NCI-H526 treated with DMSO at 0.1 percent for 48 hours (cell line): ENCODE data around the gene NSD1.

ENCODE experiments used
- DNase-seq: peaks from one replicate; lab custom pipeline; 2025; lab: John Stamatoyannopoulos, UW

NSD1 gene, protein sequence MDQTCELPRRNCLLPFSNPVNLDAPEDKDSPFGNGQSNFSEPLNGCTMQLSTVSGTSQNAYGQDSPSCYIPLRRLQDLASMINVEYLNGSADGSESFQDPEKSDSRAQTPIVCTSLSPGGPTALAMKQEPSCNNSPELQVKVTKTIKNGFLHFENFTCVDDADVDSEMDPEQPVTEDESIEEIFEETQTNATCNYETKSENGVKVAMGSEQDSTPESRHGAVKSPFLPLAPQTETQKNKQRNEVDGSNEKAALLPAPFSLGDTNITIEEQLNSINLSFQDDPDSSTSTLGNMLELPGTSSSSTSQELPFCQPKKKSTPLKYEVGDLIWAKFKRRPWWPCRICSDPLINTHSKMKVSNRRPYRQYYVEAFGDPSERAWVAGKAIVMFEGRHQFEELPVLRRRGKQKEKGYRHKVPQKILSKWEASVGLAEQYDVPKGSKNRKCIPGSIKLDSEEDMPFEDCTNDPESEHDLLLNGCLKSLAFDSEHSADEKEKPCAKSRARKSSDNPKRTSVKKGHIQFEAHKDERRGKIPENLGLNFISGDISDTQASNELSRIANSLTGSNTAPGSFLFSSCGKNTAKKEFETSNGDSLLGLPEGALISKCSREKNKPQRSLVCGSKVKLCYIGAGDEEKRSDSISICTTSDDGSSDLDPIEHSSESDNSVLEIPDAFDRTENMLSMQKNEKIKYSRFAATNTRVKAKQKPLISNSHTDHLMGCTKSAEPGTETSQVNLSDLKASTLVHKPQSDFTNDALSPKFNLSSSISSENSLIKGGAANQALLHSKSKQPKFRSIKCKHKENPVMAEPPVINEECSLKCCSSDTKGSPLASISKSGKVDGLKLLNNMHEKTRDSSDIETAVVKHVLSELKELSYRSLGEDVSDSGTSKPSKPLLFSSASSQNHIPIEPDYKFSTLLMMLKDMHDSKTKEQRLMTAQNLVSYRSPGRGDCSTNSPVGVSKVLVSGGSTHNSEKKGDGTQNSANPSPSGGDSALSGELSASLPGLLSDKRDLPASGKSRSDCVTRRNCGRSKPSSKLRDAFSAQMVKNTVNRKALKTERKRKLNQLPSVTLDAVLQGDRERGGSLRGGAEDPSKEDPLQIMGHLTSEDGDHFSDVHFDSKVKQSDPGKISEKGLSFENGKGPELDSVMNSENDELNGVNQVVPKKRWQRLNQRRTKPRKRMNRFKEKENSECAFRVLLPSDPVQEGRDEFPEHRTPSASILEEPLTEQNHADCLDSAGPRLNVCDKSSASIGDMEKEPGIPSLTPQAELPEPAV (N-terminal part only)

DNA sequence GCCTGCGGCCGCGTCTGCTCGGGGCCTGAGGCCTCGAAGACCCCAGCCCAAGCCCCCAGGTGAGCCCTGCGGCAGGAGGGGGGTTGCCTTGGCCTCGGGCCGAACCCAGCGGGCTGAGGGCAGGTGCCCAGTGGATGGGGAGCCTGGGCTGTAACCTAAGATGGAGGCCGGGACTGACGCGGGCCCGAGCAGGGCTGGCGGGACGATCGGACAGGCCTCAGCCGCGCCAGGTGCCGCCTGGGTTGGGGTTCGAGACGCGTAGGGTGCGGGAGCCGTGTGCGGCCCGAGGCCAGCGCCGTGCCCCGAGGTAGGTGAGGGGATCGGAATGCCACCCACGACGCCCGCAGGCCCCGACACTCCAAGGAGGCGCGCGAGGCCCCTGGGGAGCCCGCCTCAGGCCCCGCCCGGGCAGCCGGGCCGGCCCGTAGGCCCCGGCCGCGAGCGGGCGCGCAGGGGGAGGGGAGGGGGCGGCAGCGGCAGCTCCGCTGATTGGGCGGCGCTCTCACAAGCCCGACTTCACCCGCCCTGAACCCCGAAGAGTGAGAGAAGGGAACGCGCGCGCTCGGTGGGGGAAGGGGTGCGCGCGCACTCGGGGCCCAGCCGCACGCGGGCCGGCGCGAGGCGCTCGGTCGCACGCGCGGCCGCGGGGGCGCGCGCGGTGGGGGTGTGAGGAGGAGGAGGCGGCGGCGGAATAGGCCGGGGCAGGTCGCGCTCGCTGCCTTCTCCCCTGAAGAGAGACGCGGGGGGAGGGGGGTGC is at the start of gene NSD1:
Gene NSD1, plus strand, starts transcription at position 678 of the 757 bp plus-strand sequence. CDS start 1,331 bp downstream, outside the sequence.
- peak; percentile 16 for DNase-seq

DNA sequence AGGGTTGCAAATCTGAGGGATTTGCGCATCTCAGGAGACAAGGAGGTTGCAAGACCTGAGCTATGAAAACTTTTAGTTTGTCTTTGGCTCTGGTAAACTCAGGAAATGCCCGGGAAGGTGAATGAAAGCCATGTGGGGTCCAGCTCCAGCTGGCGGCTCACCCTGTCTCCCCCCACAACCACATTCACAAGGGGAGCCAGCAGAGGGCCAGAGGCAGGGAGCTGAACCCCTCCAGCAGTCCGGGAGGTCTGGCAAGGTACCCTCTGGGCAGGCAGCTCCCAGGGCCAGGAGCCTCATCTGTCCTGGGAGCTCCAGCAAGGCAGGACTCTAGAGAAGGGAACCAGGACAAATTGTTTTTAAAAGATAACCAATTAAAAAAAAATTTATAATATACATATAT is 49.4 kb upstream of the NSD1 start:
- no peak for DNase-seq

DNA sequence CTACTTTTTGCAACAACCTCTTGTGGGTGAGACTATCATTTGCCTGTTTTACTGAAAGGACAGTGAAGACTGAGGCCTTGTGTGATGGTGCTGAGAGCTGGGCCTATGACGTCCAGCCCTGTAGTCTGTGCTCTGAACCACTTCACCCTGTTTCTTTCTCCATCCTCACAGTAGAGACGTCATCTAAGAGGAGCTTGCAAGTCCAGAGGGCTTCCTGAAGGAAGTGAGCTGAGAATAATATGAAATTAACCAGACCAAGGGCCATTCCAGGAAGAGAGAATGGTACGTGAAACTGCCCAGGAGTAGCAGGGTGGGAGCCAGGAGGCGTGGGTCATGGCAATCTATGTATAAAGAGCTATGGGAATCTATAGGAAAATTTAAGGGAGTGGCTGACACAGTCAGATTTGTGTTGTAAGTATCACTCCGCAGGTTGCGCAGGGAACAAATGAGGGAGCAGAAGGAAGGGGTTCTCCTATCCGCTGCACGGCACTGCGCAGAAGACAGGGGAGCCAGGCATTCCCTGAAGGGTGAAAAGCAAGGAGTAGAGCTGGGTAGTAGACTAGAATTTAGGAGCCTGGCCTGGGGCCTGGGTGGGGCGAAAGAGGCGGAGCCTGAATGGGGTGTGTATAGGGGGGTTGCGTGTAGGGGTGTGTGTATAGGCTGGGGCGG is 47.5 kb upstream of the NSD1 start:
- no peak for DNase-seq

DNA sequence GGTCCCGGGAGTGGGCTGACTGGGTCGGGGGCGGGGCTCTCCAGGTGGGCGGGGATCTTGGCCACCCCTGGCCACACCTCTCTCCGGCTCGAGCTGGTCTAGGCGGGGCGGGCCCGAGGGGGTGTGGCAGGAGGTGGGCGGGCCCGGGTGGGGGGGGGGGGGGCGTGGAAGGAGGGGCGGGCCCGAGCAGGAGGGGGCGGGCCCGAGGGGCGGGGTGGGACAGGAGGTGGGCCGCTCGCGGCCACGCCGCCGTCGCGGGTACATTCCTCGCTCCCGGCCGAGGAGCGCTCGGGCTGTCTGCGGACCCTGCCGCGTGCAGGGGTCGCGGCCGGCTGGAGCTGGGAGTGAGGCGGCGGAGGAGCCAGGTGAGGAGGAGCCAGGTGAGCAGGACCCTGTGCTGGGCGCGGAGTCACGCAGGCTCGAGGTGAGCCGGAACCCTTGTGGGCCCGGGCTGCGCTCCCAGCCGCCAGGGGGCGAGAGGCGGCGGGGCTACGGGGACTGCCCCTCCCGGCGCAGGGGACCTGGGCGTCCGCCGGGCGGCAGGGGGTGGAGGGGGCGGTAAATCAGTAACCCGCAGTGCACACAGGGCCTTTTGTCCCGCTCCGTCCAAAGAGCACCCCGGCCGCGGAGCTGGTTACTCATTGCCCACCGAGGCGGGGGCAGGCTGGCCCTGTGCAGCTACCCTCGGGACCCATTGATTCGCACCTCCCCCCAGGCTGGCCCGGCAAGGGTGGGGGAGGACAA is 46.7 kb upstream of the NSD1 start, which contains the start of gene FGFR4:
Gene FGFR4, plus strand, starts transcription at position 262 of the 744 bp plus-strand sequence. CDS start 2,688 bp downstream, outside the sequence.
- peak; percentile 10 for DNase-seq

DNA sequence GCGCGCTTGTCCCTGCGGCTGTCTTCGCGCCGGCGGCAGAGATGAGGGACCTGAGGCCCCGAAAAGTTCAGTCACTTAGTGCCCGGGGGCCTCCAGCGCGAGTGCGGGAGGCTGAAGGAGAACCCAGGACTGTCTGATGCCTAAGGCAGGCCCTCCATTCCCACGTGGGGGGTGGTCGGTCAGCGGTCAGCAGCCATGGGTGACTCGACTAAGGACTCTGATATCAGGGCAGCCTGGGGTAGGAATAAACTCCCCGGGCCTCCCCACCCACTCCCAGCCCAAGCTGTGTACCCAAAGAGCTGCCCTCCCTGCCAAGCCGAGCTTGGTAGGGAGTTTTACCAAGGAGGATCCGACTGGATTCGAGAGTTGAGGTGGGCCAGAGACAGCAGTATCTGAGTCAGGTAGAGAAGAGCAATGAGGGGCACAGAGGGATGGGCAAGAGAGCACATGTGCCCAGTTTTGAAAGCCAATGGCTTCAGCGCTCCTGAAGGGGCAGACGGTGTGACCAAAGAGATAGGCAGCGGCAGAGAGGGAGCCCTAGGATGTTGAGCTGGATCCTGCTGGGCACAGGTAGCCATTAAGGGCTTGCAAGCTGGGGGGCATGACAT is 46.1 kb upstream of the NSD1 start:
- no peak for DNase-seq

DNA sequence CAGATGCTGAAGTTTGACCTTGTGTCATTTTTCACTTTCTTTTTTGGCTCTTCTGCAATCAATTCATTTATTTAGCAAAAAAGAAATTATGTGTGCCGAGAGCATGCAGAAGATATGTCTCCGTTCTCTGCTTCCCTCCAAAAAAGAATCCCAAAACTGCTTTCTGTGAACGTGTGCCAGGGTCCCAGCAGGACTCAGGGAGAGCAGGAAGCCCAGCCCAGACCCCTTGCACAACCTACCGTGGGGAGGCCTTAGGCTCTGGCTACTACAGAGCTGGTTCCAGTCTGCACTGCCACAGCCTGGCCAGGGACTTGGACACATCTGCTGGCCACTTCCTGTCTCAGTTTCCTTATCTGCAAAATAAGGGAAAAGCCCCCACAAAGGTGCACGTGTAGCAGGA is 44.4 kb upstream of the NSD1 start:
- DNase-seq: no peak

DNA sequence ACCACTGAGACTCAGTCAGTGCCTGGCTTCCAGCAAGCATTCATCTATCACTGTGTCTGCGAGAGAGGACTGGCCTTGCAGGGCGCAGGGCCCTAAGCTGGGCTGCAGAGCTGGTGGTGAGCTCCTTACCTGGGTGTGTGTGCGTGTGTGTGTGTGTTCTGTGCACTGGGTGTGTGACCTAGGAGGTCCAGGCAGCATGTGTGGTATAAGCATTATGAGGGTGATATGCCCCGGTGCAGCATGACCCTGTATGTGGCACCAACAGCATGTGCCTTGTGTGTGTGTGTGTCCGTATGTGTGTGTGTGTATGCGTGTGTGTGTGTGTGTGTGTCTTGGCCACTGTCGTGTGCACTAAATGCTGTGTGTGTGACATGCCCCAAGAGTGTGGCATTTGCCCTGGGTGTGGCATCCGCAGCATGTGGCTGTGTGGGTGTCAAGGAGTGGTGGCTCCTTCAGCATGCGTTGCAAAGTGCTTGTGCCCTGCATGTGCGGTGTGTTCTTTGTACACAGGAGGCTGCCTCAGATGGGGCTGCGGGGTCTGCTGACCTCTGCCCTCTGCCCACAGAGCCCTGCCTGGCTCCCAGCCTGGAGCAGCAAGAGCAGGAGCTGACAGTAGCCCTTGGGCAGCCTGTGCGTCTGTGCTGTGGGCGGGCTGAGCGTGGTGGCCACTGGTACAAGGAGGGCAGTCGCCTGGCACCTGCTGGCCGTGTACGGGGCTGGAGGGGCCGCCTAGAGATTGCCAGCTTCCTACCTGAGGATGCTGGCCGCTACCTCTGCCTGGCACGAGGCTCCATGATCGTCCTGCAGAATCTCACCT is 43.5 kb upstream of the NSD1 start:
- no peak for DNase-seq

DNA sequence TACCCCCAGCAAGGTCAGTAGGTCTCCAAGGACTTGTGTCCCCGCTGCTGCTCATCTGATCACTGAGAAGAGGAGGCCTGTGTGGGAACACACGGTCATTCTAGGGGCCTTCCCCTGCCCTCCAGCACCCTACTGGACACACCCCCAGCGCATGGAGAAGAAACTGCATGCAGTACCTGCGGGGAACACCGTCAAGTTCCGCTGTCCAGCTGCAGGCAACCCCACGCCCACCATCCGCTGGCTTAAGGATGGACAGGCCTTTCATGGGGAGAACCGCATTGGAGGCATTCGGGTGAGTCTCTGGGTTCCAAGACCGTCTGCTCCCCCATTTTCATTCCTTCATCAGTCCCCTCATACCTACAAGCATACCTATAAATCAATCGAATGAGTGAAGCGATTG is 42.8 kb upstream of the NSD1 start:
- DNase-seq: no peak

DNA sequence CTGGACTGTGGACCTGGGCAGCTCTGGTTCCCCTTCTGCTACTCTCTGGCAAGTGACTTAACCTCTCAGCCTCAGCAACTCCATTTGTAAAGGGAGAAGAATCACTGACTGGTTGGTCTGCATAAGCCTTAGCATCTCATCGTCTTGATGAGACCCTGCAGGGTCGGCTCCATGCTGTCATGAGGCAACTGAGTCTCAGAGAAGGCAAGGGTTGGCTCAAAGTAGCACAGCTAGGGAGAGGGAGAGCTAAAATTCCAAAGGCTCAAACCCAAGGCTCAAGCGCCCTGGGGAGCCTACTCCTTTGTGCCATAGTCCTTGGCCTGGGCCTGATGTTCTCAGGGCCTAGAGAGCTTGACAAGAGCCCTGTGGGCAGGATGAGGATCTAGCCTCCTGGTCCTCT is 42.3 kb upstream of the NSD1 start:
- DNase-seq: no peak

DNA sequence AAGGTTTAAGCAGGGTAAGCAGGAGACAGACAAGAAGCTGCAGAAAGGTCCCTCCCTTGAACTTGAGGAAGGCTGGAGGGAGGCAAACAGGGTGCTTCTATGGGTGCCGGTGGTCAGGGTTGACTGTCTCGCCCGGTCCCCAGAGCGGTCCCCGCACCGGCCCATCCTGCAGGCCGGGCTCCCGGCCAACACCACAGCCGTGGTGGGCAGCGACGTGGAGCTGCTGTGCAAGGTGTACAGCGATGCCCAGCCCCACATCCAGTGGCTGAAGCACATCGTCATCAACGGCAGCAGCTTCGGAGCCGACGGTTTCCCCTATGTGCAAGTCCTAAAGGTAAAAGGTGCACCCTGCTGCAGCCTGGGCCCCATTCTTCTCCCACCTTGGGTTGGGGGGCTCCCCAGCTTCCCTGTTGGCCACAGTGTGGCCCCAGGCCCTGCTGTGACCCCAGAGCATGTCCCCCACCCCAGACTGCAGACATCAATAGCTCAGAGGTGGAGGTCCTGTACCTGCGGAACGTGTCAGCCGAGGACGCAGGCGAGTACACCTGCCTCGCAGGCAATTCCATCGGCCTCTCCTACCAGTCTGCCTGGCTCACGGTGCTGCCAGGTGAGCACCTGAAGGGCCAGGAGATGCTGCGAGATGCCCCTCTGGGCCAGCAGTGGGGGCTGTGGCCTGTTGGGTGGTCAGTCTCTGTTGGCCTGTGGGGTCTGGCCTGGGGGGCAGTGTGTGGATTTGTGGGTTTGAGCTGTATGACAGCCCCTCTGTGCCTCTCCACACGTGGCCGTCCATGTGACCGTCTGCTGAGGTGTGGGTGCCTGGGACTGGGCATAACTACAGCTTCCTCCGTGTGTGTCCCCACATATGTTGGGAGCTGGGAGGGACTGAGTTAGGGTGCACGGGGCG is 41.1 kb upstream of the NSD1 start:
- DNase-seq: no peak

DNA sequence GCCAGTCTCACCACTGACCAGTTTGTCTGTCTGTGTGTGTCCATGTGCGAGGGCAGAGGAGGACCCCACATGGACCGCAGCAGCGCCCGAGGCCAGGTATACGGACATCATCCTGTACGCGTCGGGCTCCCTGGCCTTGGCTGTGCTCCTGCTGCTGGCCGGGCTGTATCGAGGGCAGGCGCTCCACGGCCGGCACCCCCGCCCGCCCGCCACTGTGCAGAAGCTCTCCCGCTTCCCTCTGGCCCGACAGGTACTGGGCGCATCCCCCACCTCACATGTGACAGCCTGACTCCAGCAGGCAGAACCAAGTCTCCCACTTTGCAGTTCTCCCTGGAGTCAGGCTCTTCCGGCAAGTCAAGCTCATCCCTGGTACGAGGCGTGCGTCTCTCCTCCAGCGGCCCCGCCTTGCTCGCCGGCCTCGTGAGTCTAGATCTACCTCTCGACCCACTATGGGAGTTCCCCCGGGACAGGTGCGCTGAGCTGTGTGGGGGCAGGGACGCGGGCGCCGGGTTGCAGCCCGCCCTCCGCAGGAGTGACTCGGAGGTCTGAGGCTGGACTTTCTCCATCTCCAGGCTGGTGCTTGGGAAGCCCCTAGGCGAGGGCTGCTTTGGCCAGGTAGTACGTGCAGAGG is 40.4 kb upstream of the NSD1 start:
- no peak for DNase-seq

DNA sequence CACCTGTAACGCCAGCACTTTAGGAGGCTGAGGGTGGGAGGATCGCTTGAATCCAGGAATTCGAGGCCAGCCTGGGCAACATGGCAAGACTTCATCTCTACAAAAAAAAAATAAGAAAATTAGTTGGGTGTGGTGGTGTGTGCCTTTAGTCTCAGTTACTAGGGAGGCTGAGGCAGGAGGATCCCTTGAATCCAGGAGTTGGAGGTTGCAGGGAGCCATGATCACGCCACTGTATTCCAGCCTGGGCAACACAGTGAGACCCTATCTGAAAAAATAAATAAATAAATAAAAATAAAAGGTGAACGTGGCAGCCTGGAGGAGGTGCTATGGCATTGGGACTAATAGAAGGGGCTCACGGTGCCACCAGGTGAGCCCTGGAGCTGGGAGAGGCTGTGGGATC is 39.8 kb upstream of the NSD1 start:
- no peak for DNase-seq

DNA sequence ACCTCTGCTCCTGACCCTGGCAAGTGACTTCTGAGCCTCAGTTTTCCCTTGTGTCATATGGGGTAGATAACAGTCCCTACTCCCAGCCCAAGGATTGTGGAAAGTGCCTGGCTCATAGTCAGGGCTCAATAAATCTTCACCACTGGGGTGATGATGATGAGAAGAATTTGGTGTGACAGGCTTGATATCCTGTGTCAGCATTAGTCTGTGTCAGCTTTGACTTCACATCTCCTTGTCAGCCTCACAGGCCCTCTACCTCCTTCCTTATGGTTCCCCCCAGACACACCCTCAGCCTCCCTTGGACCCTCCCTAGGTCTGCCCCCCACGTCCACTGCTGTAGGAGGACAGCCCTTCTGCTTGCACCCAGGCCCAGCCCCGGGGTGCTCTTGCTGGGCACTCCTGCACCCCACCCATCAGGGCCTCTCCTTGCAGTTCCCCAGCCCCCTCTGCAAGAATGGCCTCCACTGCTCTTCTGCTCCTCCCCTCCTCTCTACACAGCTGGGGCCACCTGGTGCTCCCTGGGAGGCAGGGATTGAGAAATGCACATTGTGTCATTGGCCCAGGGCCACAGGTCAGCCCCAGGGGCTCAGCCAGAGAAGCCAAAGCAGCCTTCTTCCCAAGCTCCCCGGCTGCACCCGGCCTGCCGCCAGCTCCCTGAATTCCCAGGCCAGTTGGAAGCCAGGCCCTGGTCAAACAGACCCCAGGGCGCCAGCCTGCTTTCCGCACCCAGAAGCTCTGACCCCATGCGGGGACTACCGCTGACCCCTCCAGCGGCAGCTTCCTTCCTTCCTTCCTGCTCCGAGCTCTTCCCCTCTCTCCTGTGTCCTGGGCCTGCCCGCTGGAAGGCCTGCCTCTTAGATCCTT is 39.1 kb upstream of the NSD1 start:
- DNase-seq: no peak

DNA sequence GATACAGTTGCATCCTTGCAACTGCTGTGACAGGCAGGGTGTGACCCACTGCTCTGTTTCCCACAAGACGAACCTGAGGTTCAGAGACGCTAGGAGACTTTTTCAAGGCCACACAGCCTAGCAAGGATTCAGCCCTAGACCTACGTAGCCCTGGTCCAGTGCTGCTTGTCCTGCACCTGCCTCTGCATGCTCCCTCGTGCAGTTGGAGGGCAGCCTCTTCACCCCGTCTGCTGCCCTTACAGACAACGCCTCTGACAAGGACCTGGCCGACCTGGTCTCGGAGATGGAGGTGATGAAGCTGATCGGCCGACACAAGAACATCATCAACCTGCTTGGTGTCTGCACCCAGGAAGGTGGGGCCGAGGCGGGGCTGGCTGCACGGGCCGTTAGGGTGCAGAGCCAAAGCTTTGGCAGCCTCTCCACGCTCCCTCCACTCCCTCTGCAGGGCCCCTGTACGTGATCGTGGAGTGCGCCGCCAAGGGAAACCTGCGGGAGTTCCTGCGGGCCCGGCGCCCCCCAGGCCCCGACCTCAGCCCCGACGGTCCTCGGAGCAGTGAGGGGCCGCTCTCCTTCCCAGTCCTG is 38.4 kb upstream of the NSD1 start:
- no peak for DNase-seq

DNA sequence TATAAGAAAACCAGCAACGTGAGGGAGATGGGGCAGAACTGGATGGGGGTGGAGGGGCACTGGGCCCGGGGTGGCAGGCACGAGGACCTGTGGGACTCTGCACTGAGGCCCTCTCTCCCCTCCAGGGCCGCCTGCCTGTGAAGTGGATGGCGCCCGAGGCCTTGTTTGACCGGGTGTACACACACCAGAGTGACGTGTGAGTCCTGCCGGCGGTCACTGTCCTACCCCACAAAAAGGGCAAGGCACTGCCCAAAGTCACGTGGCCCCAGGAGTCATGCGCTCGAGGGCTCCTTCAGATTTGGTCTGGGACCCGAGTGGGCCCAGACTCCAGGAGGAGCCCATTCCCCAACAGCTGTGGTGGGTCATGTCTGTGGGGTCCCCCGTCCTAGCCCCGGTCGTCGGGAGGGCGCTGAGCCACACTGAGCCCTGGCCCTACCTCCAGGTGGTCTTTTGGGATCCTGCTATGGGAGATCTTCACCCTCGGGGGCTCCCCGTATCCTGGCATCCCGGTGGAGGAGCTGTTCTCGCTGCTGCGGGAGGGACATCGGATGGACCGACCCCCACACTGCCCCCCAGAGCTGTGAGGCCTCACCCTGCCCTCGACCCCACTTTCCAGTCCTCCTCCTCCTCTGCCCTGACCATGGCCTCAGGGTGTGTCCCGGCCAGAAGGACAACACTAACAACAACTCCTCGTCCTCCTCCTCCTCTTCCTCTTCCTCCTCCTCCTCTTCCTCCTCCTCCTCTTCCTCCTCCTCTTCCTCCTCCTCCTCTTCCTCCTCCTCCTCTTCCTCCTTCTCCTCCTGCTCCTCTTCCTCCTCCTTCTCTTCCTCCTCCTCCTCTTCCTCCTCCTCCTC is 37.2 kb upstream of the NSD1 start:
- DNase-seq: no peak
